Germinal center (tissue), 1 donor: ENCODE results near the gene TNFRSF11A.

ENCODE experiments used
- DNase-seq: peaks from one replicate; pipeline ENCODE4 v3.0.0; 2012; ENCODE audit warnings: mixed read lengths, low spot score

TNFRSF11A gene

DNA sequence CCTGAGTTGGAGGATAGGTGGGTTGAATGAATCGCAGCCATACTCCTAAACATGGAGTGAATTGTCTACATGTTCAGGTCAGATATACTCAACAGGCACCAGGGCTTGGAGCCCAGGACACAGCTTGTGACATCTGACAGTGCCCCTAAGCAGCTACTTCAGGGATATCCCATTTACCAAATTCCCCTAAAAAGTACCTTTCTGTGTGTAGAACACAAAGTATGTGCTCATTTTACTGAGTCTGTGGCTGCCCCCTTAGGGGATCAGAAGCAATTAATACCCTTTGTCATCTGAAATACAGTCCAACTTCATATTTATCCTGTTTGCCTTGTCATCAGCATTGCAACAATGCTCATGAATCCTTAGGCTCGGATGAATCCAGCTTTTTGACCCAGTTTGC is 20.8 kb downstream of the TNFRSF11A start:
- DNase-seq, result no peak

DNA sequence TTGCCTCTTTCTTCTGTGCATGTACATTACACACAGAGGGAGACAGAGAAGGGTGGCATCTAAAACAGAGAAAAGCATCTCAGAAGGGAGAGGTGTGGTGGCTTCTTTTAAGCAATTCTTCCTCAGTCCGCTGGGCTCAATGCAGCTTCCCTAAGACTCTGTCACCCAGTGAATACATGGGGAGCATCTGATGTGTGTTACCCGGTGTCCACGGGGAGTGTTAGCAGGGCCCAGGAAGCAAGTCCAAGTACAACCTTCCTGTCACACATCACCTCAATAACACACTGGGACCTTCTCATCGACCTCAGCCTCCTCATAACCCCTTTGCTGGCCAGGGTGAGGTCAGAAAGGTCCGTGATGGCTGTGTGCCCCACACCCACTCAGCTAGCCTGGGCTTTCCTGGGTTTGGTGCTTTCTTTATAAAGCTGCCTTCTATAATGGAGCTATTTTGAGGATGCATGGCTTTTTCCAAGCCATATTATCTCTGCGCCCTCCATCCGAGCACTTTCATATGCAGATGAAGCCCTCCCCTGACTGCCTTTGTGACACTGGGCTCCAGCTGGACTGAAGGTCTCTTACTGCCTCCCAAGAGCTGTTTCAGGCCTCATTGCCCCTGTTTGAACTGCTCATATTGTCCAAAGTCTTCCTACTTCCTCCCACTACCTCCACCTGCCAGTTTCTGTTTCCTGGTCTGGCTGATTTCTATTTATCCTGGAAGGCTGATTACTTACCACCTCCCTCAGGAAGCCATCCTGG is 21.4 kb downstream of the TNFRSF11A start:
- no peak for DNase-seq

DNA sequence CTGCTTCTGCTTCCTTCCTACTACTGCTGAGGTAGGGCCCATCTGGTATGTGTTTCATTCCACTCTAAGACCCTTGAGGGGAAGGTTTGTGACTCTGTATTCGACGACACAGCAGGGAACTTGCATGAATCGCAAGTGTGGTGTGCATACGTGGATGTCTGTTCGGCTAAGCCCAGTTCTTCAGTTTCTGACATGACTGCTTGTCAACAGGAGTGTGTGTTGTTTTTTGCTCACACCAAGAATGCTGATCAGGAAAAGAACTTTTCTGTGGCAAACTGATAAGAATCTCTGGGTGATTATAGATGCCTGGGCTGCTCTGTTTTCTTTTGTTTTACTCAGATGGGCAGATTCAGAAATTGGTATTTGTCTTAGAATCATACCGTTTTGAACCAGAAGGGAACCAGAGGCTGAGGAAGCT is 22.0 kb downstream of the TNFRSF11A start:
- no peak for DNase-seq

DNA sequence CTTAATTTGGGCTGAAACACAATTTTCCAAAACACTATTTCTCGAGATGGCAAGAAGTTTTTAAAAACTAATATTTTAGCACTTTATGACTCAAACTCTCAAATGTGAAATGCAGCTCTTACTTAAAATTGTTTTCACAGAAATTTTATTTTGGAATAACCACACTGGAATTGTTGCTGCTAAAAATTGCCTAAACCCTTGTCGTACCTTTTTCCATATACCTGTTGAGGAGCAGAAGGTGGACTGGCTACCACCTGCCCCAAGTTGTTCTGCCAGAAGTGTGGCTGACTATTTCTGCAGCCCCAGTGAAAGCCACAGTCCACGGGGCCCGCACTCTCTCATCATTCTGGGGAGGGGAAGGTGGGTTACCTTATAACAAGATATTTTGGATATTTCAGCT is 23.4 kb downstream of the TNFRSF11A start:
- no peak for DNase-seq

DNA sequence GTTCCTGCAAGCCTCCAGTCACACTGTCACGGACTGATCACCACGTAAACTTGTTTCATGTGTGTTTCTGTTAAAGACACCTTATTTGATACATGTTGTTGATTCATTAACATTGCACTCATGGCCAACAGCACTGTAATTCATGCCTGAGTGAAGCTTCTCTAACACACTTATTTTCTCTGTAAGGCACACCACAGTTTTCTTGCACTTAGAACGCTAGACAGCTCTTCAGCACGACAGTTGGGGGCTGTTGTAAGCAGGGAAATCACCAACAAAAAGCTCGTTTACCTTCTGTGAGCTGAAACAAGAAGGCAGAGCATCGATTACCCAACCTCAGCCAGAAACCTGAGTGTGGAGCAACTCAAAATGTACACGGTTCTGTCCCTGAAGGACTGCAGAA is 28.1 kb downstream of the TNFRSF11A start:
- no peak for DNase-seq

DNA sequence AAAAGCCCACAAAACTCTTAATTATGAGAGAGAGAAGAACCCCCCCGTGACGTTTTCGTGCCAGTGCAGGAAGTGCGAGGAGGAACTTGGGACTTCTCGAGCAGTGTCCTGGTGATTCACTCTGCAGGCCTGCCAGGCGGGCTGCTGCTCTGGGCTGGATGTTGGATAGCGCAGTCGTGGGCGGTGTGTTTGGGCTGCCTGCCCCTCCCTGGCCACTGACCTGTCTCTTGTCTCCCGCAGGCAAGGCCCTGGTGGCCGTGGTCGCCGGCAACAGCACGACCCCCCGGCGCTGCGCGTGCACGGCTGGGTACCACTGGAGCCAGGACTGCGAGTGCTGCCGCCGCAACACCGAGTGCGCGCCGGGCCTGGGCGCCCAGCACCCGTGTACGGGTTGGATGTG is 29.0 kb downstream of the TNFRSF11A start:
- DNase-seq, result no peak

DNA sequence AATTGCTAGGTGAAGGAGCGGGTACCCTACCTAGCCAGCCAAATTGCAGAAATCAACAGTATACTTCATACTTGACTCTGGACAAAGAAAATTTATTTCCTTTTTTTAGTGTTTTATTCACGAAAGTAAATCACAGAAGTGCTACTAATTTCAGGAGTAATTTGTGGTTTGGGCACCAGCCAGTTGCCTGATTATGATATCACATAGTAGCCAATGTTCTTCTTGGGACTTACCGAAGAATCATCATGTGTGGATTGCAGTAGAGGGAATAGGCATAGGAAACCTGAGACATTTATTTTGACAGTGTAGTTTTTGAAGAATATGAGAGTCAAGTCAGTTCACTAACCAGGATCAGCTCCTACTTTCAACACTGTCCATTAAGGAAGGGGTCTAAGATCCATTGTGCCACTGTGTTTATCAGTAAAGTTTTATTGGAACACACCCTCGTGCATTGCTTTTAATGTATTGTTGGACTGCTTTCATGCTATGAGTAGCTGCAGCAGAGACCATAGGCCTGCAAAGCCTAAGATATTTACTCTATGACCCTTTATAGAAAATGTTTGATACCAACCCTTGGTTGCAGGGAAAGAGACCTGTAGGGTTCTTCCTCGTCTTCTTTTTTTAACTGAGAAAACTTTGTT is 32.1 kb downstream of the TNFRSF11A start:
- DNase-seq, result no peak

DNA sequence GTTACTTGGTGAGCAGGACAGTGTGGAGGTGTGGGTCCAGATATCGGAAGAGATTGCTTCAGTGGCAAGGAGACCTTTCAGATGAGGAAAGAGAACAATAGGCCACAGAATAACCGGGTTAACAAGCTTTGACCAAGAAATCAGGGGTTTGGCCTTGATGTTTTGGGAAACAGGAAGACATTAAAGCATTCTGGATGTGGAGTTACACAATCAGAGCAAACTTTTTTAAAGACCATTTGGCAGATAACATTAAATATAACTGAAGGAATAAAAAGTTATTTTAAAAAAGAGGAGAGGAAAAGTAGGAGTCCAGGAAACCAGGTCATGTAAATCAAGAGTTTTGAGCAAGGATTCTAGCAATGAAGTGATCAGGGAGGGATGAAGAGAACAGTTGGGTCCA is 35.7 kb downstream of the TNFRSF11A start:
- no peak for DNase-seq

DNA sequence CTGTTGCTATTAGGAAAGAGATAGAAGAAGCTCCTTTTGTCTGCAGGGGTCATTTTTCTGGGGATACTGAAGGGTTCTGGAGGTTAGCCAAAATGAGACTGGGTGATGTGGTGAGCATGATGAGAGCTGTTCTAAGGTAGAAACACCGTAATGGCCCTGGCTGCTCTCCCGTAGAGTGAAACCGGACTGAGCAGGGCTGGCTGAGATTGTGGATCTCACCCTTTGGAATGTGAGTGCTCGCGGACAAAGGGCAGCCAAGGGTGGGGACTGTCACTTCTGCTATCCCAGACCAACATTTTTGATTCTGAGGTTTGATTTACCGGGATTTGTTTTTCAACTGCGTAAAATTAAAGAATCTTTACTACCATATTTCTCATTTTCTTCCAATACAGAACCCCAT is 36.2 kb downstream of the TNFRSF11A start:
- DNase-seq, result no peak

DNA sequence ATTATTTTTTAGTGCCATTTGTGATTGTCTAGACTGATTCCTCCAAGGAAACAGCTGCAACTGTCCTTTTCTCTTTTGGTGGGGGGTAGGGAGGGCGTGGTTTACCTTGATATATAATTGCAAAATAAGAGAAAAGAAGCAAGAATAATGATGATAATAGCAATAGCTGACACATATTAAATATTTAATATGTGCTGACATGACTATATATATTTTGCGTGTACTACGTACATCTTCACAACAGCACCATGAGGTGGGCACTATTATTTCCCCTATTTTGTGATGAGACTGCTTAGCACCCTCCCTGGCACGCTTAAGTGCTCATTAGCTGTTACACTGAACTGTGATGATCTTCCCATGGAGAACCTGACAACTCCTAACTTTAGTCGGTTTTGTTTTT is 39.4 kb downstream of the TNFRSF11A start:
- DNase-seq, result no peak

DNA sequence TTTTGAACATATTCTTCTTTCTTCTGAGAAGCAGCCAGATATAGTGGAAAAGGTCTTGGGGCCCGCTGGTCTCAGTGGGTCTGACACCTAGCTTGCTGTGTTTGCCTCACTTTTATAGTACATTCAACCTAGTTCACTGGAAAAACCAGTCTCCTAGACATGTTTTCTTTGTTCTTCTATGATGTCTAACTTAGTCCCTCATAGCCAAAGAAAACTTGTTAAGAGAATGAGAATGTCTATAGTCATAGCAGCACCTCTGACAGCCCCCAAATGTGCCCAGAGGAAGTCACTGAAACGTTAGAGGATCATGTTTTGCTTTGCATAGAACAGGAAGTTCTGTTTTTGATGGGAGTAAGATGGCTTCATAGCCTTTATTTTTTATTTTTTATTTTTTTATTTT is 40.3 kb downstream of the TNFRSF11A start:
- no peak for DNase-seq

DNA sequence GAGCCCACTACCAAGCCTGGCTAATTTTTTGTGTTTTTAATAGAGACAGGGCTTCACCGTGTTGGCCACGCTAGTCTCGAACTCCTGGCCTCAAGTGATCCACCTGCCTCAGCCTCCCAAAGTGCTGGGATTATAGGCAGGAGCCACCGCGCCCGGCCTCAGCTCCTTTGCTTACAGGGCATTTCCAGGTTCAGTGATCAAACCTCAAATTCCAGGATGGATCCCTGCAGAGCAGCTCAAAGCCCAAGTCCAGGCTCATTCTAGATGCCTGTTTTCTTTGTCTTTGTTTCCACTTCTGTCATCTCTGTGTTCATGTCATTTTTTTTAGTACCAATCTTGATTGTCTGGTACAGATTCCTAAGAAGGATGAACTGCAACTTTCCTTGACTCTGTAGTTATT is 41.9 kb downstream of the TNFRSF11A start:
- no peak for DNase-seq

DNA sequence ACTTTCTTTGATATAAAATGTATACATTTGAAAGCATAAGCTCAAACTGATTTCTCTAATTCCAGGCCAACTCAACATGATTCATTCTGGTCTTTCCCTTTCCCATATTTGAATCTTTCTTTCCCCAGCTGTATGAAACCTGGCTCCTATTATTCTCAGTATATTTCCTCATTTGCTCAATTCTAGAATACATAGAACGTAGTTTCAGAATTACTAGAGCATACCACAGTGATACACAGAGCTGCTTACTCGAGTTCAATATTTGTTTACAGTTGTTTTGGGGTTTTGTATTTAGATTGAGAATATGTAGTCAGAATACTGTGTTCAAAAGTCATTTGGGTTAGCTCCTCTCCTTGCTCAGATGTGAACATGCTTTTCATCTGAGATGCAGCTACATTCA is 43.0 kb downstream of the TNFRSF11A start:
- no peak for DNase-seq

DNA sequence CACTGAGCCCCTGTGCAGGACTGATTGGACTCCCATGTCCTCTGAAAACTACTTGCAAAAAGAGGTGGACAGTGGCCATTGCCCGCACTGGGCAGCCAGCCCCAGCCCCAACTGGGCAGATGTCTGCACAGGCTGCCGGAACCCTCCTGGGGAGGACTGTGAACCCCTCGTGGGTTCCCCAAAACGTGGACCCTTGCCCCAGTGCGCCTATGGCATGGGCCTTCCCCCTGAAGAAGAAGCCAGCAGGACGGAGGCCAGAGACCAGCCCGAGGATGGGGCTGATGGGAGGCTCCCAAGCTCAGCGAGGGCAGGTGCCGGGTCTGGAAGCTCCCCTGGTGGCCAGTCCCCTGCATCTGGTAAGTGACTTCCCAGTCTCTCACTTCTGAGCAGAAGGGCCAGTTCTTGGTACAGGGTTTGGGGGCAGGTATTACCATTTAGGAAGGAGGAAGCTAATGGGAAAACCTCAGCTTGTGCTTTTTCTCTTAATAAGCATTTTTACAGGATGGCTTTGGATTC is 44.1 kb downstream of the TNFRSF11A start:
- no peak for DNase-seq

DNA sequence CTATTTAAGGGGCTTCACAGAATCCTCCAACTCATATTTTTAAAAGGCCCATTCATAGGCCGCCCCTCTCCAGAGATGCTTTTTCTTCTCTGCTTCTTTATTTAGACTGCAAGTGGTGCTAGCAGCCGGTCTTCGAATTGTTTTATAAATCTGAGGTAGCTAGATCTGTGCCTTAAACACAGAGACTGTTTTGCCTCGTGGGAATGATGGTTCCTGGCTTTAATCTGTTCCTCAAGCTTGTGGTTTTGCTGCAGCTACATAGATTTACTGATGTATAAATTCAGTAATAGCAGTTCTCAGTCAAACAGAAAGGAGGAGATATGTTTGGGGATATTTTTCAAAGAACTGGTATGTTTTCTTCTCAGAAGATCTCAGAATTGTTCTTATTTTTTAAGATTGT is 45.3 kb downstream of the TNFRSF11A start:
- DNase-seq, result no peak

DNA sequence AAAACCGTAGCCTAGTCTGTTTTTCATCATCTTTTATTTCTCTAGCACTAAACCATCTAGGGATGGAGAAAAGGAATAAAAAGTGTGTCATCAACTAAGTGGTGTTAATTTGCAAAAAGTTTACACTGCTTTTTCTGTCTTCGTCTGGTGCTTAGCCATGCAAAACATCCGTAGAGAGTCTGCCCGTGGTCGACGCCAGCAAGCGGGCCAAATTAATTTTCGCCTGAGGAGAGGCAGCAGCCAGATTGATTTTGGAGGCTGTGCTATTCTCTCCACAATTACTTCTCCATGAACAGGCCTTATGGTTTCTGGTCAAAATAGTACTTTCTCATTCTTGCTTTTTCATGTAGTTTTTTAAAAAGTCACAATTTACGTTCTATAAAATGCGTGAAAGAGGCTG is 46.3 kb downstream of the TNFRSF11A start:
- no peak for DNase-seq

DNA sequence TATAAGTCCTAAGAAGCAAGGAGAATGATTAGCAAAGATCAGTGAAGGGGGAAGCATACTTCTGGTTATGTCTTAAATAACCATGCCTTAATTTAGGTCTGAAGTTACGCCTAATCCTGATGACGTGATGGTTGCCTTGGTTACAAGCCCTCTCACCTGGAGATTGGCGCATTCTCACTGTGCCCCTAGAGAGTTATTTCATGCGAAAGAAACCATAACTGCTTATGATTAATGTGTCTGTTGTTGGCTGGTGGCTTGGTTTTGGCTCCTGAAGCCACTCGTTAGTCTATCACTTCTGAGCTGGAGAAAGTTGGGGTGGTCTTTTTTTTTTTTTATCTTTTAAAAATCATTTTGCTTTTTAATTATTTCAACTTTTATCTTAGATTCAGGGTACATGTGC is 47.0 kb downstream of the TNFRSF11A start:
- peak; percentile 63 for DNase-seq

DNA sequence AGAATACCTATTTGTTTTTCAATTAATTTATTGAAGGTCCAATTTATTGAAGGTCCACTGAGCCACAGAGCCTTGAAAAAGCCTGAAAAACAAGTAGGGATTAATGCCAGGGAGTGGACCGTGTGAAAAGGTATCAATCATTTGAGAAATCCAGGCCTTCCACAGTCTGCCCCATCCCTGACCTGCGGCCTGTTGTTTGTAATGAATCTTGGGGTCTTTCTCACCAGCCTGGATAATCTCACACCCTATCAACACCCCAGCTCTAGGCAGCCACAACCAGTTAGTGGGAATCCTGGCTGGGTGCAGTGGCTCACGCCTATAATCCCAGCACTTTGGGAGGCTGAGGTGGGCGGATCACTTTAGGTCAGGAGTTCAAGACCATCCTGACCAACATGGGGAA is 47.8 kb downstream of the TNFRSF11A start:
- DNase-seq, result no peak

DNA sequence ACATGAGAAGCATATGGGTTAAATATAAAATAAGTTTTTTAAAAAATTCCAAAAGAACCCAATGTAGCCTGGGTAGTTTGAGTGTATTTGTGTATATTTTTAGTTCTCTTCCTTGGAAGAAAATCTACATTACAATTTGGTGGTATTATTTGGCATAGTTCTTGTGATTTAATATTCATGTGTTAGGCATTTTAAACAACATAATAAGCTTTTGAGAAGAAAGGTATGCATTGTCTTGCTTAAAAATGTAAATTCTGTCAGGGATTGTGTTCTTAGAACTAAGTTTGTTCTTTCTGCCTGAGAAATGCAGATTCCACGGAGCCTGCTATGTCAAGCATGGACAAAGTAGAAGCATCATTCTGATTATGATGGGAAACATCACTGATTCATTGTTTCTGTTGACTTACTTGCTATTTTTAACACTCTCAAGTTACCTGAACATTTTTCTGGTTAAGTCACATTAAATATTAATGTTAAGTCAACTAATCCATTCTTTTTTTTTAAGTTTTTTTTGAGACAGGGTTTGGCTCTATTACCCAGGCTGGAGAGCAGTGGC is 49.4 kb downstream of the TNFRSF11A start:
- DNase-seq, result no peak

DNA sequence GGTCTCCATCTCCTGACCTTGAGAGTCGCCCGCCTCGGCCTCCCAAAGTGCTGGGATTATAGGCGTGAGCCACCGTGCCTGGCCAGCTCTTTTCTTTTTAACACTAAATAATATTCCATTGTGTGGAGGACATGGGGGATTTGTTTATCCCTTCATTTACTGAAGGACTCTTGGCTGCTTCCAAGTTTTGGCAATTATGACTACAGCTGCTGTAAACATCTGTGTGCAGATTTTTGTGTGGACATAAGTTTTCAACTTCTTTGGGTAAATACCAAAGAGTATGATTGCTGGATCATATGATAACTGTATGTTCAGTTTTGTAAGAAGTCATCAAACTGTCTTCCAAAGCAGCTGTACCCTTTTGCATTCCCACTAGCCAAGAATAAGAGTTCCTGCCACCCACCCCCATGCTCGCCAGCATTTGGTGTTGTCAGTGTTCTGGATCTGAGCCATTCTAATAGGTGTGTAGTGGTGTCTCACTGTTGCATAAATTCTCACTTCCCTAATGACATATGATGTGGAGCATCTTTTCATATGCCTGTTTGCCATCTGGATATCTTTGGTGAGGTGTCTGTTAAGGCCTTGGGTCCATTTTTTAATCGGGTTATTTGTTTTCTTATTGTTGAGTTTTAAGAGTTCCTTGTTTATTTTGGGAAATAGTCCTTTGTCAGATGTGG is 52.2 kb downstream of the TNFRSF11A start:
- DNase-seq, result no peak

DNA sequence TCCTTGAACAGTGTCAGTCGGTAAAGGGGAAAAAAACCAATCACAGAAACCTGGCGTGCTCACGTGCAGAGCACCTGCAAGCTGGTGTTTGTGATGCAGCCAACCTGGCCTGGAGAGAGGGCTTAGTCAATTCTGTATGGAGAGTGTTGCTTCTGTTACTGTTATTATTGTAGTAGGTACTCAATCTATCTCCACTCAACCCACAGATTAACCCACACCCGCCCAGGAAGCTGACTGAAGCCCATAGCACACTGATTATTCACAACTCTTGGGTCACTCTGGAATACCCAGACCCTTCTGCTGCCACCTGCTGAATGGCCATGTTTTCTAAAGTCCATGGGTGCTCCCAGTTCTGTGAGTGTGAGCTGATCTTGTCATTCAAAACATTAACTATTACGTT is 53.9 kb downstream of the TNFRSF11A start:
- no peak for DNase-seq

DNA sequence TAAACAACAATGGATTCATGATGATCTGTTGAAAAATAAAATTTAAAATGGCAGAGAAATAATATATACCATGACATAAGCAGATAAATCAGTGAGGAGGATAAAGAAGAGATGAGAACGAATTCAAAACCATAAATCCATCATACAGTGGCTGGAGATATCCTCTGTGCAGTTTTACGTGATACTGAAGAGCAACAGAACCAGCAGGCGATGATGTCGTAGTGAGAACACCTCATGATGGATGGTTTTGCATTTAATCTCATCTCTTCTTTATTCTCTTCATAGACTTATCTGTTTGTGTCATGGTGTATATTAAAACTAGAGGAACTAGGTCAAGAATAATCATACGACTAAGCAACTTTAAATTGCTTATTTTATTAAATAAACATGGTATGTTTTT is 56.3 kb downstream of the TNFRSF11A start:
- DNase-seq, result no peak

DNA sequence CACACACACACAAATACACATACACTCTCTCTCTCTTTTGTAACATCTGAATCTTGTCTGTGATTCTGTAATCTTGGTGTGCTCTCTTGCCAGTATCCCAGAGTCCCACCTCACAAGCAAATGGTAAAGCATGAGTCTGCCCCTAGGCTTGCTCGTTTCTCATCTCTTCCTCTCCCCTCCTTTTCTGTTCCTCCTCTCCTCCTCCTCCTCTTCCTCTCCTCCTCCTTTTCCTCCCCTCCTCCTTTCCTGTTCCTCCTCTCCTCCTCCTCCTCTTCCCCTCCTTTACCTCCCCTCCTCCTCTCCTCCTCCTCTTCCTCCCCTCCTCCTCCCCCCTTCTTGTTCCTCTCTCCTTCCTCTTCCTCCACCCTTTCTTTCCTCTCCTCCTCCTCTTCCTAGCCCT is 59.0 kb downstream of the TNFRSF11A start:
- DNase-seq, result no peak
